ENCODE data around the gene PEX13. TPM values are rescaled to one million over a fixed set of nuclear protein-coding genes. Genes with fewer than 3 reads are reported as not detected.

PEX13 gene
- polyA plus RNA-seq, 1 donor (not counting 4 experiments of a cell fraction or from before 2014, with no cell fraction given): 35.9 TPM

DNA sequence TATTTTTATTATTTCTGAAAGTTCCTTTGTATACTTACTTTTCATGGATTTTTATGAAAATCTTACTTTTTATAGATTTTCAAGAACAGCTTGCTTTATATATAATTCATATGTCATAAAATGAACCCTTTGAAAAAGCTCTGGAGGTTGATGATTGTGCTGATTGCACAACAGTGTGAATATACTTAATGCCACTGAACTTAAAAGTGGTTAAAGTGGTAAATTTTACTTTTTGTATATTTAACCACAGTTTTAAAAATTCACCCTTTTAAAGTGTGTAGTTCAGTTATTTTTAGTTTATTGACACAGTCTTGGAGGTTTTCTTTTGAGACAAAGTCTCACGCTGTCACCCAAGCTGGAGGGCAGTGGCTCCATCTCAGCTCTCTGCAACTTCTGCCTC, 56.6 kb downstream of the PEX13 start:
- TF ChIP-seq, protein P1, sequence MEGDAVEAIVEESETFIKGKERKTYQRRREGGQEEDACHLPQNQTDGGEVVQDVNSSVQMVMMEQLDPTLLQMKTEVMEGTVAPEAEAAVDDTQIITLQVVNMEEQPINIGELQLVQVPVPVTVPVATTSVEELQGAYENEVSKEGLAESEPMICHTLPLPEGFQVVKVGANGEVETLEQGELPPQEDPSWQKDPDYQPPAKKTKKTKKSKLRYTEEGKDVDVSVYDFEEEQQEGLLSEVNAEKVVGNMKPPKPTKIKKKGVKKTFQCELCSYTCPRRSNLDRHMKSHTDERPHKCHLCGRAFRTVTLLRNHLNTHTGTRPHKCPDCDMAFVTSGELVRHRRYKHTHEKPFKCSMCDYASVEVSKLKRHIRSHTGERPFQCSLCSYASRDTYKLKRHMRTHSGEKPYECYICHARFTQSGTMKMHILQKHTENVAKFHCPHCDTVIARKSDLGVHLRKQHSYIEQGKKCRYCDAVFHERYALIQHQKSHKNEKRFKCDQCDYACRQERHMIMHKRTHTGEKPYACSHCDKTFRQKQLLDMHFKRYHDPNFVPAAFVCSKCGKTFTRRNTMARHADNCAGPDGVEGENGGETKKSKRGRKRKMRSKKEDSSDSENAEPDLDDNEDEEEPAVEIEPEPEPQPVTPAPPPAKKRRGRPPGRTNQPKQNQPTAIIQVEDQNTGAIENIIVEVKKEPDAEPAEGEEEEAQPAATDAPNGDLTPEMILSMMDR (optimal IDR thresholded peaks at IDR 0.05 in 1 of 3, IDR thresholded peaks at IDR 0.05 in 1 of 3, conservative IDR thresholded peaks at IDR 0.05 in 1 of 3; ENCODE audit: extremely low read depth in 1 of 3, insufficient read depth in 2 of 3, low read length in 3 of 3): no peak
- TF ChIP-seq EZH2 (IDR thresholded peaks at IDR 0.05; ENCODE audit: low read length): no peak
- Histone ChIP-seq H2AFZ (ENCODE audit: control insufficient read depth, low read length) (no peak overlapping the region), H3K27ac (ENCODE audit: control insufficient read depth, insufficient read depth, low read length) (no peak overlapping the region), H4K20me1 (ENCODE audit: control insufficient read depth, extremely low read depth, insufficient read depth, low read length) (no peaks in the 10 kb centered on the region), H3K36me3 (ENCODE audit: control insufficient read depth in 2 of 2, extremely low read depth in 1 of 2, insufficient read depth in 2 of 2, low read length in 2 of 2) (peaks cover 2 to 3% of the 10 kb centered on the region in 2 experiments), H3K4me2 (ENCODE audit: control insufficient read depth, extremely low read depth, insufficient read depth, low read depth, low read length) (no peak overlapping the region), H3K4me1 (ENCODE audit: control insufficient read depth, extremely low read depth, insufficient read depth, low read length) (no peaks in the 10 kb centered on the region), H3K79me2 (ENCODE audit: control insufficient read depth, insufficient read depth, low read length) (no peaks in the 10 kb centered on the region), H3K27me3 (ENCODE audit: control insufficient read depth, extremely low read depth, insufficient read depth, low read length) (no peaks in the 10 kb centered on the region), H3K4me3 (ENCODE audit: control insufficient read depth in 2 of 3, extremely low read depth in 1 of 3, insufficient read depth in 2 of 3, low read depth in 1 of 3, low read length in 3 of 3) (no peak overlapping the region), H3K9me3 (ENCODE audit: control insufficient read depth, low read depth, low read length) (no peaks in the 10 kb centered on the region), H3K9me1 (ENCODE audit: control insufficient read depth, extremely low read depth, insufficient read depth, low read length) (no peaks in the 10 kb centered on the region), H3K9ac (ENCODE audit: control insufficient read depth, extremely low read depth, insufficient read depth, low read length) (no peak overlapping the region)
- DNase-seq (ENCODE audit: low read depth, low spot score) (no peak), FAIRE-seq (no peak)
- dilution Hi-C loops (cut with MboI; ENCODE audit: extremely low pct_ligation_motif_present, low sequenced_read_pairs): no loop called here

- Histone ChIP-seq H3K27ac (ENCODE audit: control insufficient read depth, insufficient read depth, low read length) (no peak overlapping the region), H3K4me2 (ENCODE audit: control insufficient read depth, extremely low read depth, insufficient read depth, low read depth, low read length) (no peak overlapping the region), H3K36me3 (ENCODE audit: control insufficient read depth in 2 of 2, extremely low read depth in 1 of 2, insufficient read depth in 2 of 2, low read length in 2 of 2) (peaks cover 0 to 2% of the 10 kb centered on the region in 2 experiments), H3K9me3 (ENCODE audit: control insufficient read depth, low read depth, low read length) (no peaks in the 10 kb centered on the region), H2AFZ (ENCODE audit: control insufficient read depth, low read length) (no peak overlapping the region), H3K79me2 (ENCODE audit: control insufficient read depth, insufficient read depth, low read length) (no peaks in the 10 kb centered on the region), H3K9me1 (ENCODE audit: control insufficient read depth, extremely low read depth, insufficient read depth, low read length) (no peaks in the 10 kb centered on the region), H3K27me3 (ENCODE audit: control insufficient read depth, extremely low read depth, insufficient read depth, low read length) (no peaks in the 10 kb centered on the region), H3K4me3 (ENCODE audit: control insufficient read depth in 2 of 3, extremely low read depth in 1 of 3, insufficient read depth in 2 of 3, low read depth in 1 of 3, low read length in 3 of 3) (no peak overlapping the region), H4K20me1 (ENCODE audit: control insufficient read depth, extremely low read depth, insufficient read depth, low read length) (no peaks in the 10 kb centered on the region), H3K9ac (ENCODE audit: control insufficient read depth, extremely low read depth, insufficient read depth, low read length) (no peak overlapping the region), H3K4me1 (ENCODE audit: control insufficient read depth, extremely low read depth, insufficient read depth, low read length) (no peaks in the 10 kb centered on the region)
- FAIRE-seq (no peak), DNase-seq (ENCODE audit: low read depth, low spot score) (no peak)
- TF ChIP-seq, protein P1 (optimal IDR thresholded peaks at IDR 0.05 in 1 of 3, IDR thresholded peaks at IDR 0.05 in 1 of 3, conservative IDR thresholded peaks at IDR 0.05 in 1 of 3; ENCODE audit: extremely low read depth in 1 of 3, insufficient read depth in 2 of 3, low read length in 3 of 3): no peak
- TF ChIP-seq EZH2 (IDR thresholded peaks at IDR 0.05; ENCODE audit: low read length): no peak
- dilution Hi-C loops (cut with MboI; ENCODE audit: extremely low pct_ligation_motif_present, low sequenced_read_pairs): no loop called here
Observed at GRCh38 chr2:61085883-61086282, 68.4 kb downstream of the PEX13 start.

Measured in keratinocyte (primary cell).